GM10266 (cell line): ENCODE measurements around the gene BOD1L1.

Experiments used
- DNase-seq: peaks from one replicate; pipeline ENCODE4 v3.0.0; 2012; ENCODE audit errors: extremely low spot score
- TF ChIP-seq, protein P1 (sequence below): IDR thresholded peaks from 2 replicates; pipeline ENCODE4 v1.5.1; 2012; ENCODE audit warnings: mild to moderate bottlenecking, low read depth; ENCODE audit not compliant: control insufficient read depth, insufficient read depth; ENCODE audit errors: missing control alignments

The BOD1L1 gene

DNA sequence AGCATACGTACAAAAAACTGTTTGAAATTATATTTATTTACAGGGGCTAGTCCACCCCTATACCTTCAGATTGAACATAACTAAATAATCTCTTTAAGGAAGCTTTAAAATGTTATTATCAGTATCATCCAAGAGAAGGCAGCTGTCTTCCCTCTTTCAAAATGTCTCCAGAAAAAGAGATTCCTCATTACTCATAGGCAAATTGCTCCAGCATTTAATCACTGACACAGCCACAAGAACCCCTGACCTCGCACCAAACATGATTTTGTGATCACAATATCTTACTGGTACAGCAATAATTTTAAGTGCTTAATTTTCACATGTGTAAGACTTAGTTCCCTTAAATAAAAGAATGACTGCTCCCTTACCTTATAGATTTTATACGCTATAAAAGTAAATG lies 9.7 kb downstream of the BOD1L1 start:
- no peak for DNase-seq
- TF ChIP-seq, protein P1, sequence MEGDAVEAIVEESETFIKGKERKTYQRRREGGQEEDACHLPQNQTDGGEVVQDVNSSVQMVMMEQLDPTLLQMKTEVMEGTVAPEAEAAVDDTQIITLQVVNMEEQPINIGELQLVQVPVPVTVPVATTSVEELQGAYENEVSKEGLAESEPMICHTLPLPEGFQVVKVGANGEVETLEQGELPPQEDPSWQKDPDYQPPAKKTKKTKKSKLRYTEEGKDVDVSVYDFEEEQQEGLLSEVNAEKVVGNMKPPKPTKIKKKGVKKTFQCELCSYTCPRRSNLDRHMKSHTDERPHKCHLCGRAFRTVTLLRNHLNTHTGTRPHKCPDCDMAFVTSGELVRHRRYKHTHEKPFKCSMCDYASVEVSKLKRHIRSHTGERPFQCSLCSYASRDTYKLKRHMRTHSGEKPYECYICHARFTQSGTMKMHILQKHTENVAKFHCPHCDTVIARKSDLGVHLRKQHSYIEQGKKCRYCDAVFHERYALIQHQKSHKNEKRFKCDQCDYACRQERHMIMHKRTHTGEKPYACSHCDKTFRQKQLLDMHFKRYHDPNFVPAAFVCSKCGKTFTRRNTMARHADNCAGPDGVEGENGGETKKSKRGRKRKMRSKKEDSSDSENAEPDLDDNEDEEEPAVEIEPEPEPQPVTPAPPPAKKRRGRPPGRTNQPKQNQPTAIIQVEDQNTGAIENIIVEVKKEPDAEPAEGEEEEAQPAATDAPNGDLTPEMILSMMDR = no peak

DNA sequence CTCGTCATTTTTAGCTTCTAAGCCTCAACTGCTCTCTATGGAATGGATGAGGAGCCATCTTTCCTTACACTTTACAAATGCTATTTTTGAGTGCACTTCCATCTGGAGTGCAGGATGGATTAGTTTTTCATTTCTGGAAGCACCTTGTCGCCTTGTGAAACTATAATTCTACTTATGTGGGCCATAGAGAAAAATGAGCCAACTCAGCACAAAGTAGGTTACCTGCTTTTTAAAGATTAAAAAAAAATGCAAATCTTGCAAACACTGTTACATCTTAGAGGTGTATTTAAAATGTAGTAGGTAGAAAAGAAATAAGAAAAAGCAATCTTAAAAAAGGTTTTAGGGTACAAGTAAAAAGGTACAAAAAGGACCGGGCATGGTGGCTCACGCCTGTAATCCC lies 10.9 kb downstream of the BOD1L1 start:
- no peak for DNase-seq
- TF ChIP-seq, protein P1 = no peak

- TF ChIP-seq, protein P1 = no peak
- peak; percentile 22 for DNase-seq
These were observed 12.4 kb downstream of the BOD1L1 start for GRCh38 chr4:13615161-13615560.

GRCh38 chr4:13612569-13612968 lies 15.0 kb downstream of the BOD1L1 start:
- TF ChIP-seq, protein P1 = no peak
- DNase-seq = no peak

GRCh38 chr4:13611283-13611842 lies 16.2 kb downstream of the BOD1L1 start:
- TF ChIP-seq, protein P1 = no peak
- DNase-seq = peak; percentile 61

DNA sequence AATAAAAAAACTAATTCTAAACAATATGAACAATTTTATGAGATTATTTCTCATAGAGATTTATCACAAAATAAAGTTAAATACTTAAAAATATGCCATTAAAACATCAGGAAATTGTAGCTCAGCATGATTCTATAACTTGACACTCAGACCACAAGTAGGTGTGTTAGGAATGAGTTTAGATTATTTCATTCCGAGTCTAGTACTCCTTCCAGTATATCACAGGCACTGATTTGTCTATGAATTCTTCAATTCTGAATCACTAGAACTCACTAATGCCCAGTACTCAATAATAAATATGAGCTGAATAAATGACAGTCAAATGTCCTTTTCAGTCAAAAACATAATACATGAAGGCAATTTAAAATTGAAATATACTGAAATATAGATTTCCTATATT lies 22.2 kb downstream of the BOD1L1 start:
- TF ChIP-seq, protein P1 = no peak
- no peak for DNase-seq

DNA sequence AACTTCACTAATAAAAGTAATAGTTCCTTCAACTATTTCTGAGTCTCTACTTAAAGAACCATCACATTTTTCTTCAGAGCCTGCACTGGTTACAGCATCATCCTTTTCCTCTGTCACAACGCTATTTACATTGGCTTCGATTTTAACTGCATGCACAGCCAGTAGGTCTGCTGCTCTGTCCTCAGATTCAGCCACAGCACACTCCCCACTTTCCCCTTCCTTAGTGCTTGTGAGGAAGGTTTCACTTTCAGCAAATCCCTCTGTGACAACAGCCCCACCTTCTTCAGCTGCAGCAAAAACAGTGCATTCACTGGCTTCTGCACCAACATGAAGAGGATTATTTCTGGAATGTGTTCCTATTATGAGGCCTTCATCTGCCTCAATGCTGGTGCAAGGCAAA lies 25.7 kb downstream of the BOD1L1 start:
- no peak for DNase-seq
- TF ChIP-seq, protein P1 = no peak
